ENCODE measurements around the gene TMEM8B.

The TMEM8B gene

GRCh38 chr9:35842795-35843194 lies 13.8 kb downstream of the TMEM8B start:
- no peak for DNase-seq

GRCh38 chr9:35844628-35845270 lies 15.7 kb downstream of the TMEM8B start:
- no peak for DNase-seq

GRCh38 chr9:35845824-35846771 lies 17.1 kb downstream of the TMEM8B start:
- DNase-seq = no peak

GRCh38 chr9:35847792-35848572 lies 19.0 kb downstream of the TMEM8B start:
- no peak for DNase-seq

- DNase-seq = no peak
Observed at GRCh38 chr9:35852267-35852815, 23.3 kb downstream of the TMEM8B start.

GRCh38 chr9:35852876-35853865 lies 24.1 kb downstream of the TMEM8B start:
- DNase-seq = no peak

- DNase-seq = no peak
Observed at GRCh38 chr9:35854091-35854762, 25.2 kb downstream of the TMEM8B start.

- DNase-seq = no peak
Observed at GRCh38 chr9:35856206-35856605, 27.2 kb downstream of the TMEM8B start.

GRCh38 chr9:35856882-35857281 lies 27.9 kb downstream of the TMEM8B start:
- no peak for DNase-seq

GRCh38 chr9:35858458-35858857 lies 29.4 kb downstream of the TMEM8B start:
- no peak for DNase-seq

- peak; percentile 50 for DNase-seq
Observed at GRCh38 chr9:35859310-35859989, 30.4 kb downstream of the TMEM8B start.

GRCh38 chr9:35859990-35860339 lies 30.9 kb downstream of the TMEM8B start:
- no peak for DNase-seq

GRCh38 chr9:35861161-35861897 lies 32.3 kb downstream of the TMEM8B start:
- DNase-seq = no peak

- DNase-seq = no peak
Observed at GRCh38 chr9:35862328-35862727, 33.3 kb downstream of the TMEM8B start.

- DNase-seq = no peak
Observed at GRCh38 chr9:35863583-35863982, 34.6 kb downstream of the TMEM8B start.

- no peak for DNase-seq
Observed at GRCh38 chr9:35864695-35865255, 35.7 kb downstream of the TMEM8B start.

GRCh38 chr9:35867538-35867937 lies 38.5 kb downstream of the TMEM8B start:
- no peak for DNase-seq

- DNase-seq = no peak
Observed at GRCh38 chr9:35868933-35869332, 39.9 kb downstream of the TMEM8B start.

GRCh38 chr9:35869621-35870216 lies 40.7 kb downstream of the TMEM8B start:
- no peak for DNase-seq
